NCI-H748 (cell line): ENCODE results near the gene SIGMAR1.

Experiments
- DNase-seq: peaks from one replicate; lab custom pipeline; 2025; ENCODE audit not compliant: unreplicated experiment; lab: John Stamatoyannopoulos, UW

Gene SIGMAR1

GRCh38 chr9:34637356-34638137, at the start of gene SIGMAR1:
Gene SIGMAR1, minus strand, starts transcription at chr9:34637787. Its CDS starts 90 bp downstream, at chr9:34637697.
- DNase-seq = peak; percentile 94

- no peak for DNase-seq
Measured at GRCh38 chr9:34686732-34687131, 49.1 kb upstream of the SIGMAR1 start.

GRCh38 chr9:34686231-34686630, 48.6 kb upstream of the SIGMAR1 start:
- DNase-seq = no peak

GRCh38 chr9:34685591-34685990, 48.0 kb upstream of the SIGMAR1 start:
- DNase-seq = no peak

GRCh38 chr9:34684816-34685215, 47.2 kb upstream of the SIGMAR1 start:
- no peak for DNase-seq

GRCh38 chr9:34684145-34684544, 46.6 kb upstream of the SIGMAR1 start:
- DNase-seq = no peak

GRCh38 chr9:34675869-34676268, 38.3 kb upstream of the SIGMAR1 start:
- DNase-seq = no peak

GRCh38 chr9:34675048-34675714, 37.6 kb upstream of the SIGMAR1 start:
- DNase-seq = peak; percentile 81

- no peak for DNase-seq
Measured at GRCh38 chr9:34674440-34674839, 36.9 kb upstream of the SIGMAR1 start.

- DNase-seq = no peak
Measured at GRCh38 chr9:34671307-34671706, 33.7 kb upstream of the SIGMAR1 start.

- DNase-seq = no peak
Measured at GRCh38 chr9:34669809-34670562, 32.4 kb upstream of the SIGMAR1 start.

- DNase-seq = peak; percentile 97
Measured at GRCh38 chr9:34665381-34666250, 28.0 kb upstream of the SIGMAR1 start.

- DNase-seq = no peak
Measured at GRCh38 chr9:34665067-34665380, 27.4 kb upstream of the SIGMAR1 start.

GRCh38 chr9:34664281-34665066, 26.9 kb upstream of the SIGMAR1 start:
- peak; percentile 51 for DNase-seq

GRCh38 chr9:34663303-34663605, 25.7 kb upstream of the SIGMAR1 start:
- no peak for DNase-seq

GRCh38 chr9:34662526-34663302, 25.1 kb upstream of the SIGMAR1 start, which contains the start of gene CCL27:
Gene CCL27, minus strand, starts transcription at chr9:34662657. Its CDS starts 24 bp downstream, at chr9:34662633.
- no peak for DNase-seq

- DNase-seq = peak; percentile 12
Measured at GRCh38 chr9:34659592-34660253, 22.1 kb upstream of the SIGMAR1 start.

- DNase-seq = no peak
Measured at GRCh38 chr9:34658461-34658860, 20.9 kb upstream of the SIGMAR1 start.

- no peak for DNase-seq
Measured at GRCh38 chr9:34656992-34657391, 19.4 kb upstream of the SIGMAR1 start.
